ENCODE measurements around the gene AUTS2. TPM values are rescaled to one million over a fixed set of nuclear protein-coding genes. Genes with fewer than 3 reads are reported as not detected.

Gene AUTS2
- total RNA-seq, 1 experiment from 2014 or later = 256 TPM

GRCh38 chr7:70092314-70093204 lies 494.3 kb downstream of the AUTS2 start:
- H3K9ac ChIP-seq (ENCODE audit: extremely low read depth, insufficient read length, low read length) = no peak overlapping the region
- TF ChIP-seq, protein P1, sequence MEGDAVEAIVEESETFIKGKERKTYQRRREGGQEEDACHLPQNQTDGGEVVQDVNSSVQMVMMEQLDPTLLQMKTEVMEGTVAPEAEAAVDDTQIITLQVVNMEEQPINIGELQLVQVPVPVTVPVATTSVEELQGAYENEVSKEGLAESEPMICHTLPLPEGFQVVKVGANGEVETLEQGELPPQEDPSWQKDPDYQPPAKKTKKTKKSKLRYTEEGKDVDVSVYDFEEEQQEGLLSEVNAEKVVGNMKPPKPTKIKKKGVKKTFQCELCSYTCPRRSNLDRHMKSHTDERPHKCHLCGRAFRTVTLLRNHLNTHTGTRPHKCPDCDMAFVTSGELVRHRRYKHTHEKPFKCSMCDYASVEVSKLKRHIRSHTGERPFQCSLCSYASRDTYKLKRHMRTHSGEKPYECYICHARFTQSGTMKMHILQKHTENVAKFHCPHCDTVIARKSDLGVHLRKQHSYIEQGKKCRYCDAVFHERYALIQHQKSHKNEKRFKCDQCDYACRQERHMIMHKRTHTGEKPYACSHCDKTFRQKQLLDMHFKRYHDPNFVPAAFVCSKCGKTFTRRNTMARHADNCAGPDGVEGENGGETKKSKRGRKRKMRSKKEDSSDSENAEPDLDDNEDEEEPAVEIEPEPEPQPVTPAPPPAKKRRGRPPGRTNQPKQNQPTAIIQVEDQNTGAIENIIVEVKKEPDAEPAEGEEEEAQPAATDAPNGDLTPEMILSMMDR (conservative IDR thresholded peaks at IDR 0.05) = no peak

More at GRCh38 chr7:70092314-70093204, 494.3 kb downstream of the AUTS2 start:
- Mint-ChIP-seq H3K4me1 (peaks cover 16 to 21% of the 10 kb centered on the region in 2 experiments), H3K4me3 (no peak overlapping the region), H3K9me3 (peaks cover under 1 to 4% of the 10 kb centered on the region in 2 experiments; a peak in 3 of 5 replicates), H3K27ac (peak overlapping the region in 1 of 3 experiments; percentile 65; a peak in 1 of 7 replicates), H3K36me3 (ENCODE audit: insufficient read depth in 1 of 3, low read depth in 3 of 3) (peaks cover 0 to 7% (median 3%) of the 10 kb centered on the region in 3 experiments; a peak in 2 of 7 replicates), H3K27me3 (ENCODE audit: low read depth) (no peaks in the 10 kb centered on the region)
- Histone ChIP-seq H2AFZ (ENCODE audit: low read length) (no peak overlapping the region), H3K18ac (ENCODE audit: insufficient read length, low read depth, low read length) (no peak overlapping the region), H3K79me2 (ENCODE audit: insufficient read depth, low read length) (no peaks in the 10 kb centered on the region), H3K9me3 (ENCODE audit: control insufficient read depth, low read depth, low read length) (no peaks in the 10 kb centered on the region), H3K56ac (ENCODE audit: insufficient read length, low read depth, low read length) (no peak overlapping the region), H2BK15ac (ENCODE audit: low read depth, low read length) (no peak overlapping the region), H3K79me1 (ENCODE audit: insufficient read depth, low read depth, low read length, poor library complexity, severe bottlenecking) (no peaks in the 10 kb centered on the region), H2AK5ac (ENCODE audit: insufficient read length, low read length) (no peak overlapping the region), H4K20me1 (ENCODE audit: control insufficient read depth, insufficient read depth, insufficient read length) (no peaks in the 10 kb centered on the region), H2BK12ac (ENCODE audit: insufficient read length, low read depth, low read length) (no peak overlapping the region), H2BK5ac (ENCODE audit: insufficient read length, low read length) (no peak overlapping the region), H3K27me3 (ENCODE audit: insufficient read depth, low read length) (no peaks in the 10 kb centered on the region), H3K14ac (ENCODE audit: insufficient read depth, low read length) (no peak overlapping the region), H2BK120ac (ENCODE audit: low read depth, low read length, poor library complexity, severe bottlenecking) (no peak overlapping the region), H3K27ac (ENCODE audit: insufficient read length, low read depth, low read length) (no peak overlapping the region), H3K23ac (ENCODE audit: insufficient read length, low read depth, low read length) (no peak overlapping the region), H3K4me1 (ENCODE audit: insufficient read depth, low read length) (peaks cover 4% of the 10 kb centered on the region), H3K4ac (ENCODE audit: low read depth, low read length) (no peak overlapping the region), H3K4me2 (ENCODE audit: insufficient read depth, insufficient read length, low read length) (no peak overlapping the region), H4K8ac (replicated peaks; ENCODE audit: insufficient read length, low read depth, low read length) (no peak overlapping the region), H2BK20ac (ENCODE audit: low read depth, low read length, poor library complexity, severe bottlenecking) (no peak overlapping the region), H4K91ac (ENCODE audit: insufficient read length, low read depth, low read length) (no peak overlapping the region), H4K5ac (ENCODE audit: insufficient read length, low read depth, low read length) (no peak overlapping the region), H3T11ph (ENCODE audit: low read length) (no peak overlapping the region), H3K23me2 (ENCODE audit: insufficient read length, low read depth, low read length, poor library complexity, severe bottlenecking) (no peaks in the 10 kb centered on the region)
- WGBS (ENCODE audit: extremely low coverage, insufficient read length, low lambda C conversion rate) = no CpG with 5 or more reads among the region's 12 CpGs
- no peak for DNase-seq

Data from H9 (cell line).